DOHH2 (cell line): ENCODE results near the gene RIMBP2.

Source experiments
- CTCF ChIP-seq: fragments of 200-600 bp; sonication (generic); IDR thresholded peaks from one replicate; pipeline ENCODE4 v1.5.1; 2014; ENCODE audit warnings: antibody characterized with exemption, mild to moderate bottlenecking, low read depth, low read length; ENCODE audit not compliant: poor library complexity, severe bottlenecking
- EZH2phosphoT487 ChIP-seq: fragments of 200-600 bp; sonication (generic); IDR thresholded peaks from 2 replicates; pipeline ENCODE4 v1.6.1; 2017; ENCODE audit warnings: borderline replicate concordance, mild to moderate bottlenecking, antibody characterized with exemption, low read length, moderate library complexity, mixed read lengths

DNA sequence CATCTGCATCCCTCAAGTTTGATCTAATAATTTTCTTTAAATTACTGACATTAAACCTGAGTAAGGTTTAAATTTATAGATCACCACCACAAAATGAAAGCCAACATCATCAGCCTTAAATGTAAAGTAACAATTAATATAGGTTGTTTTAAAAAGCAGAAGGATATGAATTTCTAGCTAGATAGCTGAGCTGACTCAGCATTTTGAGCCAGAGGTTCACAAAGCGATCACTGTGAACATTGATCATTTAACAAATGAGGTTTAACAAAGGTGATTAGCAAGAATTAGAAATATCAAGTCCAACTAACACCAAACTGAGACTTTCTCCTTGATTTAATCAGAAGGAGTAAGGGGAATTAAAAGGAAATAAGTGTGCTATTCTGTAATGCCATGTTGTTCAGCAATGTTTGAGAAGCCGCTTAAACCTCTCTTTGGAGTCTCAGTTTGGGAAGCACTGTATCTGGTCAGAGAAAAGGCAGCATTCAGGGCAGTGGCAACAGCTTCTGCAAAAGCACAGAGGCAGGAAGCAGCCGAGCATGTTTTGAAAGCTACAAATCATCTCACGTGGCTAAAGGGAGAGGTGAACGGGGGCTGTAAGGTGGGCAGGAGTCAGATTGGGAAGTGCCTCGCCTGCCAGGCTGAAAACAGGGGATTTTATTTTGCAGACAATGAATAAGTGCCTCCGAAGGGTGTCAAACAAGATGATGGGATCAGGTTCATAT lies 19.6 kb downstream of the RIMBP2 start:
- TF ChIP-seq CTCF (no peak), EZH2phosphoT487 (no peak)
